Stimulated activated memory B cell treated with anti-CD40 and anti-IgM and Interleukin-4, amounts not matched to agents 10 μg/mL and 1 μg/mL and 100 μg/mL, for 72 hours (primary cell): Measurements from ENCODE around the gene ACADVL.

Source experiments
- ATAC-seq: fragments of 150-1000 bp; cut with Tn5 transposase; 2 replicates; pipeline ENCODE4 v1.10.0; 2021
- H3K27ac Mint-ChIP-seq: one replicate; pipeline ENCODE4 v1.8.0; 2022; ENCODE audit warnings: mild to moderate bottlenecking, mixed read lengths
- H3K27me3 Mint-ChIP-seq: one replicate; pipeline ENCODE4 v1.8.0; 2022; ENCODE audit warnings: mixed read lengths
- H3K36me3 Mint-ChIP-seq: one replicate; pipeline ENCODE4 v1.8.0; 2022; ENCODE audit warnings: mixed read lengths
- H3K4me1 Mint-ChIP-seq: one replicate; pipeline ENCODE4 v1.8.0; 2022; ENCODE audit warnings: mixed read lengths
- H3K4me3 Mint-ChIP-seq: one replicate; pipeline ENCODE4 v1.8.0; 2022; ENCODE audit warnings: mild to moderate bottlenecking, moderate library complexity, mixed read lengths
- H3K9me3 Mint-ChIP-seq: one replicate; pipeline ENCODE4 v1.8.0; 2022; ENCODE audit warnings: mixed read lengths

The ACADVL gene

DNA sequence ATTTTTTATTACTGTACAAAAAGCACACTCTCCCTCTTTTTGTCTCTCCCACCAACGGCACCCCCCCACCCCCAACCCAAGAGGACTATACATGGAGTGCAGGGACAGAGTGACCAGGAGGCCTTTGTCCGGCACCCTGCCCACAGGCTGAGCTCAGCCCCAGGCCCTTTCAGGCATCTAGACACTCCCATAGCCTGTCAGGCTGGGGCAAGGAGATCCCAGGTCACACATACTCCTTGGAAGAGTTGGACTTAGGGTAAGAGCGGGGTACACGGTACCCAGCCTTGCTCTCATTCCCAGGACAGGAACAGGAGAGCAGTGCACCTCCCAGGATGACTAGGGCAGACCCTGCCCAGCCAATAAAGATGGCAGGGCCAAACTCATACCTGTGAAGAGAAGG is 40.4 kb downstream of the ACADVL start:
- H3K27ac Mint-ChIP-seq: no peak overlapping the region
- peaks cover 16% of the 10 kb centered on the region for H3K36me3 Mint-ChIP-seq
- ATAC-seq: no peak
- H3K4me3 Mint-ChIP-seq: no peak overlapping the region
- H3K4me1 Mint-ChIP-seq: peaks cover 26% of the 10 kb centered on the region
- no peaks in the 10 kb centered on the region for H3K9me3 Mint-ChIP-seq
- peaks cover 22% of the 10 kb centered on the region for H3K27me3 Mint-ChIP-seq

- Mint-ChIP-seq H3K27ac (peak overlapping the region; percentile 63), H3K27me3 (peaks cover 24% of the 10 kb centered on the region), H3K9me3 (no peaks in the 10 kb centered on the region), H3K4me1 (peaks cover 26% of the 10 kb centered on the region), H3K36me3 (peaks cover 16% of the 10 kb centered on the region), H3K4me3 (peak overlapping the region; percentile 72)
- ATAC-seq: peak; percentile 68
These were observed 41.1 kb downstream of the ACADVL start for GRCh38 chr17:7260651-7261378.

- Mint-ChIP-seq H3K27ac (peak overlapping the region; percentile 63), H3K9me3 (no peaks in the 10 kb centered on the region), H3K4me1 (peaks cover 26% of the 10 kb centered on the region), H3K36me3 (peaks cover 9% of the 10 kb centered on the region), H3K4me3 (peak overlapping the region; percentile 72), H3K27me3 (peaks cover 31% of the 10 kb centered on the region)
- peak; percentile 62 for ATAC-seq
These were observed 41.8 kb downstream of the ACADVL start for GRCh38 chr17:7261379-7262191.

GRCh38 chr17:7262192-7262934 is 42.6 kb downstream of the ACADVL start, which contains the start of gene CLDN7:
Gene CLDN7 (minus strand): TSS chr17:7262478. CDS start chr17:7262043, 435 bp downstream.
- no peak for ATAC-seq
- Mint-ChIP-seq H3K36me3 (peaks cover under 1% of the 10 kb centered on the region), H3K9me3 (no peaks in the 10 kb centered on the region), H3K4me1 (peaks cover 26% of the 10 kb centered on the region), H3K4me3 (peak within 1 kb of the TSS; percentile 72), H3K27me3 (peaks cover 37% of the 10 kb centered on the region), H3K27ac (peak within 1 kb of the TSS; percentile 63)

GRCh38 chr17:7262935-7263800 is 43.4 kb downstream of the ACADVL start:
- Mint-ChIP-seq H3K36me3 (no peaks in the 10 kb centered on the region), H3K4me3 (peak overlapping the region; percentile 55), H3K9me3 (no peaks in the 10 kb centered on the region), H3K27ac (peak overlapping the region; percentile 38), H3K27me3 (peaks cover 37% of the 10 kb centered on the region), H3K4me1 (peaks cover 26% of the 10 kb centered on the region)
- no peak for ATAC-seq

DNA sequence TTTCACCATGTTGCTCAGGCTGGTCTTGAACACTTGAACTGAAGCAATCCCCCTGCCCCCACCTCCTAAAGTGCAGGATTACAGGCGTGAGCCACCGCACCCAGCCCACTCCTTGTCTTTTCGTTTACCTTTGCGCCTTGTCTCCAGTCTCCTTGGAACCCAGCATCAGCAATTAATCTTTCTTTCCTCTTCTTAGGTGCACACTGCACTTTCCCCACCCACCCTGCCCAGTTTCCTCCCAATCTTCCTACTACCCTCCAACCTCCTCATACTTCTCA is 44.0 kb downstream of the ACADVL start:
- peaks cover 26% of the 10 kb centered on the region for H3K4me1 Mint-ChIP-seq
- ATAC-seq: no peak
- H3K27ac Mint-ChIP-seq: no peak overlapping the region
- H3K9me3 Mint-ChIP-seq: no peaks in the 10 kb centered on the region
- no peak overlapping the region for H3K4me3 Mint-ChIP-seq
- no peaks in the 10 kb centered on the region for H3K36me3 Mint-ChIP-seq
- peaks cover 37% of the 10 kb centered on the region for H3K27me3 Mint-ChIP-seq

- Mint-ChIP-seq H3K36me3 (no peaks in the 10 kb centered on the region), H3K27me3 (peaks cover 47% of the 10 kb centered on the region), H3K4me3 (no peak overlapping the region), H3K27ac (no peak overlapping the region), H3K4me1 (peaks cover 24% of the 10 kb centered on the region), H3K9me3 (no peaks in the 10 kb centered on the region)
- ATAC-seq: no peak
These were observed 47.0 kb downstream of the ACADVL start for GRCh38 chr17:7266784-7267183.
